ENCODE results near the gene PELO.

PELO gene

DNA sequence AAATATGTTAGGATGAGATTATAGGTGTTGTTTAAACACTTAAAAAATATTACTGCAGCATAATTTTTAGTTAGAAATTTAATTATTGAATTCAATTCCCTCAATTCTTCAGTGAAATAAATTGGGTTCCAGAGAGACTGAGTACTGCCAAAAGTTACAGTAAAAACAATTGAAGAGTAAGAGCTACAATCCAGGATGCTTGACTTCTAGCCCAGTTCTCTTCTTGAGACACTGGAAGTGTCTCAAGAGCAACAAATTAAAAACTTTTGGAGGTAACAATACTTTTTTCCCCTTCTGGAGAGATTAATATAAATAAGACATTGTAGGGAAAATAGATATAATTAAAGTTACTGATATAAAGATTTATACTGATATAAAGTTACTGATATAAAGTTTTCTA lies 8.3 kb downstream of the PELO start:
- TF ChIP-seq EZH2phosphoT487 (conservative IDR thresholded peaks at IDR 0.05; ENCODE audit: low read length) (no peak), CTCF (IDR thresholded peaks at IDR 0.05; ENCODE audit: insufficient read depth, low read length, poor library complexity, severe bottlenecking) (no peak)
- no peak overlapping the region for H2AFZ ChIP-seq (ENCODE audit: low read depth, low read length, severe bottlenecking)
- H3K27ac ChIP-seq (ENCODE audit: low read depth, low read length), result no peak overlapping the region
- H3K9me3 ChIP-seq (ENCODE audit: insufficient read depth, low read length), result no peaks in the 10 kb centered on the region
- no peak overlapping the region for H3K4me3 ChIP-seq (ENCODE audit: insufficient read depth, low read length, poor library complexity, severe bottlenecking)
- H3K36me3 ChIP-seq (ENCODE audit: low read length), result no peaks in the 10 kb centered on the region
- H3F3A ChIP-seq (ENCODE audit: insufficient read depth), result no peaks in the 10 kb centered on the region
- no peaks in the 10 kb centered on the region for H4K20me1 ChIP-seq (ENCODE audit: low read depth, low read length)
- no peak overlapping the region for H3K9ac ChIP-seq (ENCODE audit: low read length)
- peaks cover 14% of the 10 kb centered on the region for H3K79me2 ChIP-seq (ENCODE audit: insufficient read depth, low read length)
- H3K9me2 ChIP-seq (replicated peaks; ENCODE audit: insufficient read depth, low read length), result no peaks in the 10 kb centered on the region
- no peak overlapping the region for H3K4me2 ChIP-seq (ENCODE audit: low read depth, low read length, poor library complexity, severe bottlenecking)
- no peaks in the 10 kb centered on the region for H3K27me3 ChIP-seq (ENCODE audit: low read length)

- Histone ChIP-seq H3K27ac (ENCODE audit: low read depth, low read length) (no peak overlapping the region), H3K79me2 (ENCODE audit: insufficient read depth, low read length) (peaks cover 20% of the 10 kb centered on the region), H3K4me2 (ENCODE audit: low read depth, low read length, poor library complexity, severe bottlenecking) (no peak overlapping the region)
Measured at GRCh38 chr5:52796516-52797103, 8.9 kb downstream of the PELO start.

GRCh38 chr5:52798938-52799337 lies 11.2 kb downstream of the PELO start:
- no peaks in the 10 kb centered on the region for H3K9me2 ChIP-seq (replicated peaks; ENCODE audit: insufficient read depth, low read length)
- peaks cover 38% of the 10 kb centered on the region for H3K79me2 ChIP-seq (ENCODE audit: insufficient read depth, low read length)
- H3K9me3 ChIP-seq (ENCODE audit: insufficient read depth, low read length), result no peaks in the 10 kb centered on the region
- H3F3A ChIP-seq (ENCODE audit: insufficient read depth), result no peaks in the 10 kb centered on the region; the same call in 1 of the 2 replicates
- no peaks in the 10 kb centered on the region for H3K27me3 ChIP-seq (ENCODE audit: low read length)
- no peak for TF ChIP-seq CTCF (IDR thresholded peaks at IDR 0.05; ENCODE audit: insufficient read depth, low read length, poor library complexity, severe bottlenecking)
- TF ChIP-seq EZH2phosphoT487 (conservative IDR thresholded peaks at IDR 0.05; ENCODE audit: low read length), result no peak
- H3K9ac ChIP-seq (ENCODE audit: low read length), result peak overlapping the region; percentile 87
- H3K27ac ChIP-seq (ENCODE audit: low read depth, low read length), result no peak overlapping the region
- peak overlapping the region; percentile 66 for H3K4me3 ChIP-seq (ENCODE audit: insufficient read depth, low read length, poor library complexity, severe bottlenecking)
- H3K36me3 ChIP-seq (ENCODE audit: low read length), result peaks cover 13% of the 10 kb centered on the region; the same call in 1 of the 2 replicates
- H3K4me2 ChIP-seq (ENCODE audit: low read depth, low read length, poor library complexity, severe bottlenecking), result peak overlapping the region; percentile 84
- peak overlapping the region; percentile 91 for H2AFZ ChIP-seq (ENCODE audit: low read depth, low read length, severe bottlenecking)
- H4K20me1 ChIP-seq (ENCODE audit: low read depth, low read length), result peaks cover 16% of the 10 kb centered on the region

More at GRCh38 chr5:52796516-52797103, 8.9 kb downstream of the PELO start:
- no peaks in the 10 kb centered on the region for H3K27me3 ChIP-seq (ENCODE audit: low read length)
- no peaks in the 10 kb centered on the region for H3K9me3 ChIP-seq (ENCODE audit: insufficient read depth, low read length)
- H3F3A ChIP-seq (ENCODE audit: insufficient read depth), result no peaks in the 10 kb centered on the region
- H3K36me3 ChIP-seq (ENCODE audit: low read length), result no peaks in the 10 kb centered on the region
- H4K20me1 ChIP-seq (ENCODE audit: low read depth, low read length), result no peaks in the 10 kb centered on the region
- H3K9me2 ChIP-seq (replicated peaks; ENCODE audit: insufficient read depth, low read length), result no peaks in the 10 kb centered on the region
- TF ChIP-seq CTCF (IDR thresholded peaks at IDR 0.05; ENCODE audit: insufficient read depth, low read length, poor library complexity, severe bottlenecking) (no peak), EZH2phosphoT487 (conservative IDR thresholded peaks at IDR 0.05; ENCODE audit: low read length) (no peak)
- no peak overlapping the region for H3K9ac ChIP-seq (ENCODE audit: low read length)
- H2AFZ ChIP-seq (ENCODE audit: low read depth, low read length, severe bottlenecking), result no peak overlapping the region
- no peak overlapping the region for H3K4me3 ChIP-seq (ENCODE audit: insufficient read depth, low read length, poor library complexity, severe bottlenecking)
